Body of pancreas (tissue), 4 donors: ENCODE measurements around the gene CCDC85C. TPM values are rescaled to one million over a fixed set of nuclear protein-coding genes. Genes with fewer than 3 reads are reported as not detected.

Experiments used
- ATAC-seq: fragments of 150-250 bp; one replicate; pipeline ENCODE4 v1.9.1; 2016
- DNase-seq, 4 donors: peaks; one replicate each; pipeline ENCODE4 v3.0.0-alpha.2; 2019
- H3K27ac ChIP-seq, 4 donors: fragments of 200-600 bp; sonication (generic); 1 replicate in 3 of 4; 2 replicates in 1 of 4; pipeline versions ENCODE4 v1.5.1 to v1.6.1; 2016 to 2019; ENCODE audit warnings: mild to moderate bottlenecking in 1 of 4, mixed read lengths in 1 of 4, moderate library complexity in 1 of 4
- H3K27me3 ChIP-seq, 2 donors: fragments of 200-600 bp; sonication (generic); one replicate each; pipeline ENCODE4 v1.6.0; 2016; ENCODE audit warnings: mild to moderate bottlenecking in 1 of 2
- H3K36me3 ChIP-seq, 2 donors: fragments of 200-600 bp; sonication (generic); replicated peaks in 1 of 2; 2 replicates each; pipeline ENCODE4 v1.5.1; 2016; ENCODE audit warnings: low read depth in 2 of 2; ENCODE audit not compliant: insufficient read depth in 1 of 2
- H3K4me1 ChIP-seq: fragments of 200-600 bp; sonication (generic); one replicate; pipeline ENCODE4 v1.6.0; 2016
- H3K4me3 ChIP-seq, 2 donors: fragments of 200-600 bp; sonication (generic); 1 replicate in 1 of 2; 2 replicates in 1 of 2; pipeline ENCODE4 v1.5.1; 2016 to 2019
- H3K9me3 ChIP-seq, 3 donors: fragments of 200-600 bp; sonication (generic); 1 replicate in 2 of 3; 2 replicates in 1 of 3; pipeline ENCODE4 v1.5.1; 2016
- CTCF ChIP-seq, 7 experiments: fragments of 450-650 bp in 4 of 7; fragments of 200-600 bp in 3 of 7; sonication (generic) in 3 of 7; IDR thresholded peaks; one replicate each; pipeline ENCODE4 v1.5.1; 2016 to 2019; ENCODE audit warnings: antibody characterized with exemption in 7 of 7
- POLR2A ChIP-seq, 3 donors: fragments of 450-650 bp; IDR thresholded peaks; one replicate each; pipeline ENCODE4 v1.6.1; 2016; ENCODE audit warnings: antibody characterized with exemption in 3 of 3, mild to moderate bottlenecking in 2 of 3
- WGBS, 2 donors: methylation state at CpG; one replicate each; pipeline ENCODE4 v1.1.5; 2017; 5-methylcytosine and 5-hydroxymethylcytosine counted together
- intact Hi-C: fragments of 100-400 bp; cut with DNase I; formaldehyde crosslinking; loops from one replicate; pipeline ENCODE4 v1.15.1; 2023
- total RNA-seq, 2 donors: library from RNA; depleted of rRNA; stranded (reverse); fragments of >200 nt; gene quantifications; one replicate each; pipeline ENCODE4 v1.1.0, GENCODE V29; 2016

The CCDC85C gene
- total RNA-seq, 2 donors from 2014 or later, result 8.9 to 10.1 TPM

- DNase-seq, result no peak
- Histone ChIP-seq H3K27ac (no peak overlapping the region), H3K4me1 (peaks cover 16% of the 10 kb centered on the region), H3K4me3 (no peak overlapping the region), H3K9me3 (no peaks in the 10 kb centered on the region), H3K36me3 (peaks cover 9 to 55% of the 10 kb centered on the region in 2 donors), H3K27me3 (no peaks in the 10 kb centered on the region)
- WGBS, 2 donors, result 87 to 96% methylated on average over 5 of the region's 5 CpGs
- no peak for ATAC-seq
- intact Hi-C loops, result no loop called here
- TF ChIP-seq CTCF (IDR thresholded peaks at IDR 0.05) (no peak), POLR2A (IDR thresholded peaks at IDR 0.05) (no peak)
These were observed 98.9 kb downstream of the CCDC85C start for GRCh38 chr14:99505089-99505488.

GRCh38 chr14:99503848-99504453, 100.1 kb downstream of the CCDC85C start:
- intact Hi-C loops, result no loop called here
- TF ChIP-seq POLR2A (IDR thresholded peaks at IDR 0.05) (no peak), CTCF (IDR thresholded peaks at IDR 0.05) (no peak)
- Histone ChIP-seq H3K9me3 (no peaks in the 10 kb centered on the region), H3K4me3 (no peak overlapping the region), H3K4me1 (peaks cover 11% of the 10 kb centered on the region), H3K36me3 (peaks cover 9 to 49% of the 10 kb centered on the region in 2 donors), H3K27ac (no peak overlapping the region), H3K27me3 (no peaks in the 10 kb centered on the region)
- ATAC-seq (no peak), DNase-seq (no peak)
- 65 to 81% methylated on average over 4 of the region's 4 CpGs for WGBS, 2 donors

- Histone ChIP-seq H3K27me3 (no peaks in the 10 kb centered on the region), H3K9me3 (no peaks in the 10 kb centered on the region), H3K4me1 (peaks cover 1% of the 10 kb centered on the region), H3K27ac (no peak overlapping the region), H3K4me3 (no peak overlapping the region), H3K36me3 (peaks cover 9 to 46% of the 10 kb centered on the region in 2 donors)
- WGBS, 2 donors, result 79 to 83% methylated on average over 5 to 14 of the region's 14 CpGs
- intact Hi-C loops, result no loop called here
- no peak for ATAC-seq
- DNase-seq, result no peak
- TF ChIP-seq CTCF (IDR thresholded peaks at IDR 0.05) (no peak), POLR2A (IDR thresholded peaks at IDR 0.05) (no peak)
These were observed 101.0 kb downstream of the CCDC85C start for GRCh38 chr14:99502989-99503421.

GRCh38 chr14:99497894-99498293, 106.1 kb downstream of the CCDC85C start:
- H3K27me3 ChIP-seq, result no peaks in the 10 kb centered on the region
- peaks cover 19 to 35% of the 10 kb centered on the region in 2 donors for H3K36me3 ChIP-seq
- ATAC-seq, result no peak
- H3K4me3 ChIP-seq, result no peak overlapping the region
- DNase-seq, result no peak
- no peak overlapping the region for H3K27ac ChIP-seq
- TF ChIP-seq CTCF (IDR thresholded peaks at IDR 0.05) (no peak), POLR2A (IDR thresholded peaks at IDR 0.05) (no peak)
- H3K4me1 ChIP-seq, result no peaks in the 10 kb centered on the region
- 88 to 95% methylated on average over 3 of the region's 3 CpGs for WGBS, 2 donors
- H3K9me3 ChIP-seq, result no peaks in the 10 kb centered on the region
- intact Hi-C loops, result no loop called here

GRCh38 chr14:99497341-99497740, 106.7 kb downstream of the CCDC85C start:
- 88 to 90% methylated on average over 2 of the region's 2 CpGs for WGBS, 2 donors
- no peaks in the 10 kb centered on the region for H3K27me3 ChIP-seq
- H3K4me3 ChIP-seq, result no peak overlapping the region
- DNase-seq (no peak), ATAC-seq (no peak)
- H3K9me3 ChIP-seq, result no peaks in the 10 kb centered on the region
- peaks cover 15 to 30% of the 10 kb centered on the region in 2 donors for H3K36me3 ChIP-seq
- no peaks in the 10 kb centered on the region for H3K4me1 ChIP-seq
- TF ChIP-seq POLR2A (IDR thresholded peaks at IDR 0.05) (no peak), CTCF (IDR thresholded peaks at IDR 0.05) (no peak)
- intact Hi-C loops, result no loop called here
- no peak overlapping the region for H3K27ac ChIP-seq
